GM18870 (cell line): ENCODE measurements around the gene HK3.

Experiments used
- ATAC-seq: cut with Tn5 transposase; IDR thresholded peaks from one replicate; pipeline ENCODE4 v1.9.1; 2021; ENCODE audit warnings: moderate library complexity; ENCODE audit not compliant: unreplicated experiment

Gene HK3

GRCh38 chr5:176902102-176902814, 3.1 kb upstream of the HK3 start:
- ATAC-seq = no peak

GRCh38 chr5:176901260-176902101, 2.3 kb upstream of the HK3 start:
- peak; percentile 63 for ATAC-seq

GRCh38 chr5:176900780-176901204, 1.6 kb upstream of the HK3 start:
- ATAC-seq = no peak

- no peak for ATAC-seq
These were observed 1.0 kb upstream of the HK3 start for GRCh38 chr5:176899946-176900779.

GRCh38 chr5:176897263-176897662, 1.9 kb downstream of the HK3 start:
- ATAC-seq = no peak

- ATAC-seq = no peak
These were observed 3.3 kb downstream of the HK3 start for GRCh38 chr5:176895831-176896230.

GRCh38 chr5:176894298-176894697, 4.8 kb downstream of the HK3 start:
- ATAC-seq = no peak

GRCh38 chr5:176892663-176893062, 6.5 kb downstream of the HK3 start:
- no peak for ATAC-seq

- ATAC-seq = no peak
These were observed 7.7 kb downstream of the HK3 start for GRCh38 chr5:176891331-176891958.

- no peak for ATAC-seq
These were observed 8.5 kb downstream of the HK3 start for GRCh38 chr5:176890455-176891330.

GRCh38 chr5:176889321-176890280, 9.5 kb downstream of the HK3 start:
- ATAC-seq = no peak

- ATAC-seq = no peak
These were observed 10.3 kb downstream of the HK3 start for GRCh38 chr5:176888865-176889165.

GRCh38 chr5:176888016-176888864, 10.9 kb downstream of the HK3 start:
- ATAC-seq = no peak

GRCh38 chr5:176887252-176887849, 11.8 kb downstream of the HK3 start:
- no peak for ATAC-seq

GRCh38 chr5:176886336-176887251, 12.6 kb downstream of the HK3 start:
- no peak for ATAC-seq

GRCh38 chr5:176884571-176884890, 14.6 kb downstream of the HK3 start:
- no peak for ATAC-seq
